GM12878 (cell line): ENCODE results near the gene CRYBG3. TPM values are rescaled to one million over a fixed set of nuclear protein-coding genes. Genes with fewer than 3 reads are reported as not detected.

Experiments
- ATAC-seq: fragments of 200-7000 bp; cut with Tn5 transposase; 3 replicates; pipeline ENCODE4 v1.9.1; 2020; ENCODE audit warnings: mild to moderate bottlenecking, moderate library complexity
- BruUV-seq: library from RNA; stranded (reverse); fragments of 400-500 nt; replicated peaks from 2 replicates; lab custom pipeline; 2021; lab: Mats Ljungman, UMichigan
- CTCF ChIA-PET: fragments of 300-600 bp; sonication (Branson Sonifier 250); formaldehyde crosslinking; extraction: SDS; loops from one replicate; lab custom pipeline; 2021; ENCODE audit warnings: inconsistent platforms; lab: Yijun Ruan, JAX
- POLR2A ChIA-PET: fragments of 350-600 bp; formaldehyde crosslinking; extraction: SDS; loops from one replicate; lab custom pipeline; 2021; ENCODE audit warnings: inconsistent platforms; lab: Charles Lee
- RAD21 ChIA-PET: fragments of 300-600 bp; sonication (Branson Sonifier 250); formaldehyde crosslinking; loops from one replicate; lab custom pipeline; 2023; ENCODE audit warnings: antibody characterized with exemption; ENCODE audit not compliant: unreplicated experiment; lab: Charles Lee
- SMC1A ChIA-PET: fragments of 300-600 bp; sonication (Branson Sonifier 250); formaldehyde crosslinking; loops from one replicate; lab custom pipeline; 2023; ENCODE audit not compliant: unreplicated experiment, uncharacterized antibody; lab: Charles Lee
- DNase-seq: peaks from one replicate; pipeline ENCODE4 v3.0.0-alpha.2; 2011; ENCODE audit warnings: low read depth, low spot score
- FAIRE-seq: peaks from 3 replicates; lab custom pipeline; 2011; peaks lifted over from hg19 to GRCh38; lab: Jason Lieb, UNC
- H2AFZ ChIP-seq: 2 replicates; pipeline ENCODE4 v1.6.0; 2011; ENCODE audit warnings: low read depth, low read length, control low read depth; ENCODE audit not compliant: control insufficient read depth
- H3K27ac ChIP-seq: 2 replicates; pipeline ENCODE4 v1.5.1; 2011; ENCODE audit warnings: control low read depth; ENCODE audit not compliant: control insufficient read depth, insufficient read depth
- H3K27me3 ChIP-seq, 2 experiments: replicated peaks in 1 of 2; 2 replicates each; pipeline versions ENCODE4 v1.6.0 to v1.6.1; 2011; ENCODE audit warnings: low read length in 1 of 2; ENCODE audit not compliant: control insufficient read depth in 2 of 2, insufficient read depth in 2 of 2
- H3K36me3 ChIP-seq, 2 experiments: 2 replicates each; pipeline ENCODE4 v1.5.1; 2011; ENCODE audit warnings: low read length in 1 of 2; ENCODE audit not compliant: control insufficient read depth in 2 of 2, insufficient read depth in 2 of 2
- H3K4me1 ChIP-seq: 2 replicates; pipeline ENCODE4 v1.6.1; 2011; ENCODE audit warnings: mild to moderate bottlenecking, low read length, moderate library complexity, mixed read lengths; ENCODE audit not compliant: control insufficient read depth, insufficient read depth
- H3K4me2 ChIP-seq: 2 replicates; pipeline ENCODE4 v1.6.0; 2011; ENCODE audit warnings: control low read depth; ENCODE audit not compliant: control insufficient read depth, insufficient read depth
- H3K4me3 ChIP-seq: fragments of 200-600 bp; sonication (generic); 2 replicates; pipeline ENCODE4 v1.5.1; 2016
- H3K79me2 ChIP-seq: 2 replicates; pipeline ENCODE4 v1.6.0; 2011; ENCODE audit warnings: low read length; ENCODE audit not compliant: control insufficient read depth, insufficient read depth
- H3K9ac ChIP-seq: 2 replicates; pipeline ENCODE4 v1.8.0; 2011; ENCODE audit warnings: low read length, control low read depth, mixed read lengths; ENCODE audit not compliant: control insufficient read depth, insufficient read depth
- H3K9me3 ChIP-seq: replicated peaks from 3 replicates; pipeline ENCODE4 v1.5.1; 2011; ENCODE audit warnings: mild to moderate bottlenecking, low read length; ENCODE audit not compliant: control insufficient read depth, insufficient read depth
- H4K20me1 ChIP-seq: 2 replicates; pipeline ENCODE4 v1.6.0; 2011; ENCODE audit not compliant: control insufficient read depth, insufficient read depth
- BRCA1 ChIP-seq: IDR thresholded peaks from 2 replicates; pipeline ENCODE4 v1.6.1; 2011; ENCODE audit warnings: low read depth, low read length, improper control_type of control experiment
- DPF2 ChIP-seq: fragments of 450-650 bp; IDR thresholded peaks from 2 replicates; pipeline ENCODE4 v1.6.1; 2017; ENCODE audit warnings: mild to moderate bottlenecking
- JUND ChIP-seq: IDR thresholded peaks from 2 replicates; pipeline ENCODE4 v1.6.1; 2012; ENCODE audit warnings: low read depth, mild to moderate bottlenecking, low read length, improper control_type of control experiment, moderate library complexity
- KDM1A ChIP-seq: fragments of 200-600 bp; sonication (generic); IDR thresholded peaks from 2 replicates; pipeline ENCODE4 v1.6.1; 2016; ENCODE audit warnings: borderline replicate concordance
- NR2F1 ChIP-seq: fragments of 450-650 bp; conservative IDR thresholded peaks from 2 replicates; pipeline ENCODE4 v1.6.1; 2017; ENCODE audit warnings: mild to moderate bottlenecking
- POLR2AphosphoS2 ChIP-seq: IDR thresholded peaks from 2 replicates; pipeline ENCODE4 v1.6.1; 2011; ENCODE audit warnings: low read depth, mild to moderate bottlenecking, low read length, improper control_type of control experiment, moderate library complexity
- SMC3 ChIP-seq: IDR thresholded peaks from 2 replicates; pipeline ENCODE4 v1.6.1; 2011; ENCODE audit warnings: low read length, improper control_type of control experiment, borderline replicate concordance
- SREBF2 ChIP-seq: IDR thresholded peaks from 2 replicates; pipeline ENCODE4 v1.6.1; 2012; ENCODE audit warnings: mild to moderate bottlenecking, low read length
- WGBS: methylation state at CpG from one replicate; pipeline ENCODE4 v1.1.6; 2016; ENCODE audit warnings: low lambda C conversion rate; ENCODE audit not compliant: insufficient replicate concordance, insufficient coverage; ENCODE audit errors: missing lambda C conversion rate; 5-methylcytosine and 5-hydroxymethylcytosine counted together
- in situ Hi-C: fragments of 300-500 bp; cut with MboI; formaldehyde crosslinking; loops from 9 replicates; pipeline ENCODE4 v1.14.3; 2018; ENCODE audit warnings: mixed read lengths
- intact Hi-C: fragments of 100-400 bp; cut with micrococcal nuclease; formaldehyde crosslinking; loops from one replicate; pipeline ENCODE4 v1.14.2; 2022; ENCODE audit not compliant: unreplicated experiment
- polyA plus RNA-seq, 11 experiments: library from polyadenylated mRNA; depleted of rRNA in 4 of 11; unstranded in 6 of 11; stranded (reverse) in 5 of 11; fragments of >200 nt; fragmentation: Nextera tagmentation in 4 of 11; fragmentation: Illumina TruSeq in 1 of 11; extraction: Ambion mirVana in 4 of 11; extraction: Trizol in 1 of 11; gene quantifications; 1 replicate in 1 of 11; 2 replicates in 10 of 11; pipeline versions ENCODE4 v1.2.1 to v1.2.3, GENCODE V29; 2011 to 2016; ENCODE audit warnings: inconsistent platforms in 2 of 11, missing spikeins in 2 of 11, low read depth in 1 of 11
- total RNA-seq, 4 experiments: library from RNA; depleted of rRNA in 3 of 4; stranded (reverse); fragments of >200 nt in 3 of 4; fragmentation: Illumina TruSeq in 1 of 4; extraction: Trizol in 1 of 4; gene quantifications; 2 replicates each; pipeline versions ENCODE4 v1.2.1 to v1.2.3, GENCODE V29; 2013 to 2021
- TF ChIP-seq, protein P1 (sequence below): IDR thresholded peaks from 2 replicates; pipeline ENCODE4 v1.6.1; 2012; ENCODE audit warnings: improper control_type of control experiment, low read depth, low read length; ENCODE audit not compliant: insufficient replicate concordance
- TF ChIP-seq, protein P2 (sequence below): fragments of 450-650 bp; IDR thresholded peaks from 2 replicates; pipeline ENCODE4 v1.6.1; 2017; ENCODE audit warnings: mild to moderate bottlenecking, low read depth, inconsistent platforms; ENCODE audit not compliant: poor library complexity, severe bottlenecking
- TF ChIP-seq, protein P3 (sequence below): fragments of 450-650 bp; IDR thresholded peaks from 2 replicates; pipeline ENCODE4 v1.6.1; 2014; ENCODE audit warnings: mild to moderate bottlenecking

The CRYBG3 gene
- total and polyA plus RNA-seq, 10 of the 15 experiments (the other 5 are each of a cell fraction or from before 2014, with no cell fraction given) = 0.11 to 5.4 (median 1.6) TPM

DNA sequence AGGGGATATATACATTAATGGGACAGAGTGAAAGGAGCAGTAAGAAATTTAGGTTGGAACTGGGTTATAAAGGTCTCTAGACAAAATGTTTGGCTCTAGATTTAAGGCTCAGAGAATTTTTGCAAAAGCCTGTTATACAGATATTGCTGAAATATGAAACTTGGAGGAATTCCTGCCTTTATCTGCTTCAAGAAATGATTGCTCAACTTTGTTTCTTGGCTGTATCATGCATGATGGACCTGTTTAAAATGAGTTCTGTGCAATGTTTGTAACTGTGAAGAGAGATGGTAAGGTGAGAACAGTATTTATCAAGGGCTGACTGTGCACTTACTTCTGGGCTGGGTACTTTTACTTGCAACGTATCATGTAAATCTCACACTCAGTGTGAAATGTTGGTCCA, 3.3 kb downstream of the CRYBG3 start (continued):
- TF ChIP-seq JUND (no peak), NR2F1 (no peak), SREBF2 (no peak), KDM1A (no peak), SMC3 (no peak)

DNA sequence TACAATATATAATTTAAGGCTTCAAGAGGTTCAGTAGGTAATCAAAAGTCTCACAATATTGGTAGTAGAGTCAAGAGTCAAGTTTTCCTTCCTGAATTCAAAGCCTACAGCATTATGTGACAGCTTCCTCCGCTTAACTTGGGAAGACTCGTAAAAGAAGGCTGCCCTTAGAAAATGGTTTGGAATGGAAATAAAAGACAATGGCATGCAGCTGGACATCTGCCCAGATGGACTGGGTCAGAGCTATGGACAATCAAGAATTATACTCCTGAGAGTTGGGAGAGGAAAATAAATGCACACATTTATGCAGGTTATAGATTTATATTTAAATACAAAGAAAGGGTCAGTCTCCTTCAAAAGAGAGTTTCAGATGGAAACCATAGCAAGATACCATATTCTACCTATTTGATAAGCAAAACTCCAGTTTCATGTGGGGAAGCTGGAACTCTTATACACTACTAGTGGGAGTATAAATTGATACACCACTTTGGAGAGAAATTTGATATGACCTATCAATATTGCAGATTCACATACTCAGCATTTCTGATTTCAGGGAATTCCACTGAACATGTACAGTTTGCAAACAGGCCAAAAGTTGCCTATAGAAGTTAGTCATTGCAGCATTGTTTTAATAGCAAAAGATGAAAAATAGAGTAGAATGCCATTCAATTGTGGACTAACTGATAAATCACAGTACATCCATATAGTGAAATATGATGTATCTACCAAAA, 6.1 kb downstream of the CRYBG3 start:
- Histone ChIP-seq H3K36me3 (no peaks in the 10 kb centered on the region), H3K27ac (no peak overlapping the region), H2AFZ (no peak overlapping the region), H3K27me3 (no peaks in the 10 kb centered on the region), H3K4me2 (no peak overlapping the region), H3K4me3 (no peak overlapping the region), H3K9ac (no peak overlapping the region), H4K20me1 (no peaks in the 10 kb centered on the region), H3K79me2 (no peaks in the 10 kb centered on the region; the same call in 1 of the 2 replicates), H3K9me3 (no peaks in the 10 kb centered on the region), H3K4me1 (no peaks in the 10 kb centered on the region)
- WGBS = 98% methylated on average over 2 of the region's 2 CpGs
- SMC1A ChIA-PET = interaction anchor here (1.2 kb wide), 1 partner anchor 12 kb away, joined by 3 read pairs; no protein-coding TSS in a partner anchor
- no peak for ATAC-seq
- no peak for DNase-seq
- TF ChIP-seq BRCA1 = no peak
- TF ChIP-seq, protein P1, sequence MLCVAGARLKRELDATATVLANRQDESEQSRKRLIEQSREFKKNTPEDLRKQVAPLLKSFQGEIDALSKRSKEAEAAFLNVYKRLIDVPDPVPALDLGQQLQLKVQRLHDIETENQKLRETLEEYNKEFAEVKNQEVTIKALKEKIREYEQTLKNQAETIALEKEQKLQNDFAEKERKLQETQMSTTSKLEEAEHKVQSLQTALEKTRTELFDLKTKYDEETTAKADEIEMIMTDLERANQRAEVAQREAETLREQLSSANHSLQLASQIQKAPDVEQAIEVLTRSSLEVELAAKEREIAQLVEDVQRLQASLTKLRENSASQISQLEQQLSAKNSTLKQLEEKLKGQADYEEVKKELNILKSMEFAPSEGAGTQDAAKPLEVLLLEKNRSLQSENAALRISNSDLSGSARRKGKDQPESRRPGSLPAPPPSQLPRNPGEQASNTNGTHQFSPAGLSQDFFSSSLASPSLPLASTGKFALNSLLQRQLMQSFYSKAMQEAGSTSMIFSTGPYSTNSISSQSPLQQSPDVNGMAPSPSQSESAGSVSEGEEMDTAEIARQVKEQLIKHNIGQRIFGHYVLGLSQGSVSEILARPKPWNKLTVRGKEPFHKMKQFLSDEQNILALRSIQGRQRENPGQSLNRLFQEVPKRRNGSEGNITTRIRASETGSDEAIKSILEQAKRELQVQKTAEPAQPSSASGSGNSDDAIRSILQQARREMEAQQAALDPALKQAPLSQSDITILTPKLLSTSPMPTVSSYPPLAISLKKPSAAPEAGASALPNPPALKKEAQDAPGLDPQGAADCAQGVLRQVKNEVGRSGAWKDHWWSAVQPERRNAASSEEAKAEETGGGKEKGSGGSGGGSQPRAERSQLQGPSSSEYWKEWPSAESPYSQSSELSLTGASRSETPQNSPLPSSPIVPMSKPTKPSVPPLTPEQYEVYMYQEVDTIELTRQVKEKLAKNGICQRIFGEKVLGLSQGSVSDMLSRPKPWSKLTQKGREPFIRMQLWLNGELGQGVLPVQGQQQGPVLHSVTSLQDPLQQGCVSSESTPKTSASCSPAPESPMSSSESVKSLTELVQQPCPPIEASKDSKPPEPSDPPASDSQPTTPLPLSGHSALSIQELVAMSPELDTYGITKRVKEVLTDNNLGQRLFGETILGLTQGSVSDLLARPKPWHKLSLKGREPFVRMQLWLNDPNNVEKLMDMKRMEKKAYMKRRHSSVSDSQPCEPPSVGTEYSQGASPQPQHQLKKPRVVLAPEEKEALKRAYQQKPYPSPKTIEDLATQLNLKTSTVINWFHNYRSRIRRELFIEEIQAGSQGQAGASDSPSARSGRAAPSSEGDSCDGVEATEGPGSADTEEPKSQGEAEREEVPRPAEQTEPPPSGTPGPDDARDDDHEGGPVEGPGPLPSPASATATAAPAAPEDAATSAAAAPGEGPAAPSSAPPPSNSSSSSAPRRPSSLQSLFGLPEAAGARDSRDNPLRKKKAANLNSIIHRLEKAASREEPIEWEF = no peak
- no peak for TF ChIP-seq DPF2
- TF ChIP-seq JUND = no peak
- TF ChIP-seq, protein P2, sequence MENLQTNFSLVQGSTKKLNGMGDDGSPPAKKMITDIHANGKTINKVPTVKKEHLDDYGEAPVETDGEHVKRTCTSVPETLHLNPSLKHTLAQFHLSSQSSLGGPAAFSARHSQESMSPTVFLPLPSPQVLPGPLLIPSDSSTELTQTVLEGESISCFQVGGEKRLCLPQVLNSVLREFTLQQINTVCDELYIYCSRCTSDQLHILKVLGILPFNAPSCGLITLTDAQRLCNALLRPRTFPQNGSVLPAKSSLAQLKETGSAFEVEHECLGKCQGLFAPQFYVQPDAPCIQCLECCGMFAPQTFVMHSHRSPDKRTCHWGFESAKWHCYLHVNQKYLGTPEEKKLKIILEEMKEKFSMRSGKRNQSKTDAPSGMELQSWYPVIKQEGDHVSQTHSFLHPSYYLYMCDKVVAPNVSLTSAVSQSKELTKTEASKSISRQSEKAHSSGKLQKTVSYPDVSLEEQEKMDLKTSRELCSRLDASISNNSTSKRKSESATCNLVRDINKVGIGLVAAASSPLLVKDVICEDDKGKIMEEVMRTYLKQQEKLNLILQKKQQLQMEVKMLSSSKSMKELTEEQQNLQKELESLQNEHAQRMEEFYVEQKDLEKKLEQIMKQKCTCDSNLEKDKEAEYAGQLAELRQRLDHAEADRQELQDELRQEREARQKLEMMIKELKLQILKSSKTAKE = no peak
- TF ChIP-seq, protein P3, sequence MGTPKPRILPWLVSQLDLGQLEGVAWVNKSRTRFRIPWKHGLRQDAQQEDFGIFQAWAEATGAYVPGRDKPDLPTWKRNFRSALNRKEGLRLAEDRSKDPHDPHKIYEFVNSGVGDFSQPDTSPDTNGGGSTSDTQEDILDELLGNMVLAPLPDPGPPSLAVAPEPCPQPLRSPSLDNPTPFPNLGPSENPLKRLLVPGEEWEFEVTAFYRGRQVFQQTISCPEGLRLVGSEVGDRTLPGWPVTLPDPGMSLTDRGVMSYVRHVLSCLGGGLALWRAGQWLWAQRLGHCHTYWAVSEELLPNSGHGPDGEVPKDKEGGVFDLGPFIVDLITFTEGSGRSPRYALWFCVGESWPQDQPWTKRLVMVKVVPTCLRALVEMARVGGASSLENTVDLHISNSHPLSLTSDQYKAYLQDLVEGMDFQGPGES = no peak
- TF ChIP-seq POLR2AphosphoS2 = no peak
- POLR2A ChIA-PET = interaction anchor here (0.6 kb wide), 2 partner anchors 44 to 459 kb away, joined by 3 read pairs; no protein-coding TSS in a partner anchor
- RAD21 ChIA-PET = no interaction called here
- intact Hi-C loops = no loop called here
- FAIRE-seq = no peak
- BruUV-seq = no TSS peak
- in situ Hi-C loops = no loop called here
- CTCF ChIA-PET = interaction anchor here (0.6 to 0.7 kb wide), 2 partner anchors 10 to 63 kb away, joined by 3 to 5 read pairs; partner anchors contain the start of gene ARL6
